K562 (cell line): ENCODE data around the gene HSD17B1. TPM values are rescaled to one million over a fixed set of nuclear protein-coding genes. Genes with fewer than 3 reads are reported as not detected.

Source experiments
- E2F8 ChIP-seq: fragments of 450-650 bp; IDR thresholded peaks from 2 replicates; pipeline ENCODE4 v1.7.1; 2018; ENCODE audit warnings: mild to moderate bottlenecking, low read depth; ENCODE audit not compliant: partially characterized antibody
- JUND ChIP-seq, 2 experiments: IDR thresholded peaks; 2 replicates in 1 of 2; 3 replicates in 1 of 2; pipeline ENCODE4 v1.6.1; 2011; ENCODE audit warnings: borderline replicate concordance in 2 of 2, low read depth in 2 of 2, low read length in 2 of 2, improper control_type of control experiment in 1 of 2, missing biosample characterization in 1 of 2, missing genetic modification characterization in 1 of 2, missing genetic modification reagents in 1 of 2
- NBN ChIP-seq: fragments of 450-650 bp; IDR thresholded peaks from 2 replicates; pipeline ENCODE4 v1.6.1; 2016; ENCODE audit warnings: low read depth, mild to moderate bottlenecking
- PRDM10 ChIP-seq: fragments of 450-650 bp; IDR thresholded peaks from 2 replicates; pipeline ENCODE4 v1.6.1; 2018; ENCODE audit not compliant: partially characterized antibody
- RB1 ChIP-seq: fragments of 450-650 bp; IDR thresholded peaks from 2 replicates; pipeline ENCODE4 v1.6.1; 2017; ENCODE audit warnings: low read depth, mild to moderate bottlenecking
- XRCC5 ChIP-seq: fragments of 200-400 bp; formaldehyde crosslinking; IDR thresholded peaks from 2 replicates; pipeline ENCODE4 v1.6.1; 2017; ENCODE audit warnings: low read depth, mild to moderate bottlenecking, low read length
- ZBTB40 ChIP-seq, 2 experiments: fragments of 450-650 bp in 1 of 2; sonication (generic) in 1 of 2; formaldehyde crosslinking in 1 of 2; IDR thresholded peaks; 2 replicates each; pipeline versions ENCODE4 v1.7.1 to v1.9.0; 2016 to 2022; ENCODE audit warnings: inconsistent platforms in 1 of 2, mild to moderate bottlenecking in 1 of 2, missing genetic modification reagents in 1 of 2
- ZNF384 ChIP-seq: IDR thresholded peaks from 2 replicates; pipeline ENCODE4 v1.6.1; 2012; ENCODE audit warnings: low read depth, low read length, improper control_type of control experiment
- polyA plus RNA-seq, 8 experiments: library from polyadenylated mRNA; depleted of rRNA in 4 of 8; stranded (reverse) in 5 of 8; unstranded in 3 of 8; fragments of >200 nt; fragmentation: Nextera tagmentation in 2 of 8; fragmentation: Illumina TruSeq in 1 of 8; extraction: Ambion mirVana in 2 of 8; extraction: Trizol in 1 of 8; gene quantifications; 2 replicates each; pipeline versions ENCODE4 v1.2.1 to v1.2.3, GENCODE V29; 2011 to 2014; ENCODE audit warnings: inconsistent platforms in 1 of 8, missing spikeins in 1 of 8
- total RNA-seq, 7 experiments: library from RNA; depleted of rRNA in 6 of 7; stranded (reverse); fragments of >200 nt in 6 of 7; fragmentation: Illumina TruSeq in 2 of 7; extraction: Trizol in 2 of 7; gene quantifications; 2 replicates each; pipeline versions ENCODE4 v1.2.1 to v1.2.3, GENCODE V29; 2011 to 2021; ENCODE audit warnings: low replicate concordance in 1 of 7

The HSD17B1 gene
- total and polyA plus RNA-seq, 9 of the 15 experiments (the other 6 are each of a cell fraction or from before 2014, with no cell fraction given): 0.55 to 21.1 (median 3.6) TPM

GRCh38 chr17:42578282-42578869 lies 25.7 kb downstream of the HSD17B1 start (continued):
- peak; percentile 32 for TF ChIP-seq PRDM10
- peak; percentile 12 for TF ChIP-seq E2F8
- peak; percentile 85 for TF ChIP-seq XRCC5
- peak; percentile 99 for TF ChIP-seq ZNF384
- no peak for TF ChIP-seq ZBTB40 (IDR thresholded peaks at IDR 0.05)
- no peak for TF ChIP-seq ZBTB40 (CRISPR knock-in tag; IDR thresholded peaks at IDR 0.05)
- TF ChIP-seq JUND (IDR thresholded peaks at IDR 0.05; ENCODE audit: borderline replicate concordance, low read depth, low read length): peak; percentile 43; the same call in 1 of the 2 replicates
- no peak; the same call in 2 of the 3 replicates for TF ChIP-seq JUND (tag; IDR thresholded peaks at IDR 0.05; ENCODE audit: borderline replicate concordance, low read depth, low read length)
- peak; percentile 67; the same call in 1 of the 2 replicates for TF ChIP-seq NBN
- TF ChIP-seq RB1: peak; percentile 41
